ENCODE measurements around the gene ADAM19. TPM values are rescaled to one million over a fixed set of nuclear protein-coding genes. Genes with fewer than 3 reads are reported as not detected.

Gene ADAM19
- total RNA-seq, 1 experiment from 2014 or later: 4.9 TPM

DNA sequence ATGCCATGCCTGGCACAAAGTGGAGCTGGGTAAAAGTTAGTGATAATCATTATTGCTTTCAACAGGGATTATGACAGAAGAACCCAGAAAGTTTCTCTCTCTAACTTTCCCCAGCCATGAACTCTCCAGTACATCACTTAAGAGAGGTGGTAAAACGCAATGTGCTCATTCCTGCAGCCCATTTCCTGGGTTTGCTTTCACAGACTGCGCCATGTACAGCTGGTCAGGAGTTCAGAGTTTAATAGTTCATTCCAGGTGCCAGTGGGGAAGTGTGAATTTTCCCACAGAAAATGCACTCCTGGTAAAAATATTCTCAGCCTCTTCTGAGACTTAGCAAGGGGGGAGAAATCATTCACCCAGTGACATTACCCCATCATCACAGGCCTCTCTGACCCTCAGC lies 35.5 kb downstream of the ADAM19 start:
- H4K20me1 ChIP-seq (ENCODE audit: insufficient read depth, low read depth, low read length): peaks cover 3% of the 10 kb centered on the region; the same call in 1 of the 2 replicates
- no peak overlapping the region for H3K4me2 ChIP-seq (ENCODE audit: low read depth, low read length, poor library complexity, severe bottlenecking)
- no peaks in the 10 kb centered on the region for H3K79me2 ChIP-seq (ENCODE audit: low read length)
- H3K4me3 ChIP-seq (ENCODE audit: low read length): no peak overlapping the region
- no peak for DNase-seq
- H3K9ac ChIP-seq (ENCODE audit: low read length): no peak overlapping the region
- no peaks in the 10 kb centered on the region for H3K9me2 ChIP-seq (replicated peaks; ENCODE audit: insufficient read depth, low read length)
- H3K36me3 ChIP-seq (ENCODE audit: insufficient read depth, low read length): no peaks in the 10 kb centered on the region
- H2AFZ ChIP-seq (ENCODE audit: low read length): no peak overlapping the region
- no peaks in the 10 kb centered on the region for H3K27me3 ChIP-seq (ENCODE audit: low read length)
- H3K4me1 ChIP-seq (ENCODE audit: low read length): peaks cover 14% of the 10 kb centered on the region
- no peaks in the 10 kb centered on the region for H3K9me3 ChIP-seq (ENCODE audit: low read length)
- H3K27ac ChIP-seq (ENCODE audit: low read length): no peak overlapping the region

GRCh38 chr5:157539503-157540022 lies 36.0 kb downstream of the ADAM19 start:
- Histone ChIP-seq H3K4me1 (ENCODE audit: low read length) (peaks cover 14% of the 10 kb centered on the region), H3K27ac (ENCODE audit: low read length) (no peak overlapping the region), H4K20me1 (ENCODE audit: insufficient read depth, low read depth, low read length) (peaks cover 3% of the 10 kb centered on the region; the same call in 1 of the 2 replicates), H3K9me2 (replicated peaks; ENCODE audit: insufficient read depth, low read length) (no peaks in the 10 kb centered on the region), H3K27me3 (ENCODE audit: low read length) (no peaks in the 10 kb centered on the region), H3K9me3 (ENCODE audit: low read length) (no peaks in the 10 kb centered on the region), H3K36me3 (ENCODE audit: insufficient read depth, low read length) (no peaks in the 10 kb centered on the region), H3K4me3 (ENCODE audit: low read length) (no peak overlapping the region), H3K9ac (ENCODE audit: low read length) (no peak overlapping the region), H3K4me2 (ENCODE audit: low read depth, low read length, poor library complexity, severe bottlenecking) (no peak overlapping the region), H3K79me2 (ENCODE audit: low read length) (no peaks in the 10 kb centered on the region), H2AFZ (ENCODE audit: low read length) (no peak overlapping the region)
- DNase-seq: no peak

GRCh38 chr5:157538311-157538710 lies 37.3 kb downstream of the ADAM19 start:
- no peak overlapping the region for H3K27ac ChIP-seq (ENCODE audit: low read length)
- no peak for DNase-seq
- peaks cover 14% of the 10 kb centered on the region for H3K4me1 ChIP-seq (ENCODE audit: low read length)

GRCh38 chr5:157535042-157535865 lies 40.3 kb downstream of the ADAM19 start:
- no peak overlapping the region for H2AFZ ChIP-seq (ENCODE audit: low read length)
- no peak overlapping the region for H3K4me2 ChIP-seq (ENCODE audit: low read depth, low read length, poor library complexity, severe bottlenecking)
- no peak overlapping the region for H3K27ac ChIP-seq (ENCODE audit: low read length)
- H3K4me1 ChIP-seq (ENCODE audit: low read length): no peaks in the 10 kb centered on the region
- no peak overlapping the region for H3K4me3 ChIP-seq (ENCODE audit: low read length)
- H3K79me2 ChIP-seq (ENCODE audit: low read length): no peaks in the 10 kb centered on the region
- no peaks in the 10 kb centered on the region for H3K36me3 ChIP-seq (ENCODE audit: insufficient read depth, low read length)
- no peaks in the 10 kb centered on the region for H3K9me3 ChIP-seq (ENCODE audit: low read length)
- DNase-seq: no peak
- no peaks in the 10 kb centered on the region for H3K27me3 ChIP-seq (ENCODE audit: low read length)
- no peaks in the 10 kb centered on the region for H4K20me1 ChIP-seq (ENCODE audit: insufficient read depth, low read depth, low read length)
- no peak overlapping the region for H3K9ac ChIP-seq (ENCODE audit: low read length)
- H3K9me2 ChIP-seq (replicated peaks; ENCODE audit: insufficient read depth, low read length): no peaks in the 10 kb centered on the region

More at GRCh38 chr5:157538311-157538710, 37.3 kb downstream of the ADAM19 start:
- Histone ChIP-seq H3K79me2 (ENCODE audit: low read length) (no peaks in the 10 kb centered on the region), H3K27me3 (ENCODE audit: low read length) (no peaks in the 10 kb centered on the region), H3K9ac (ENCODE audit: low read length) (no peak overlapping the region), H2AFZ (ENCODE audit: low read length) (no peak overlapping the region), H3K9me3 (ENCODE audit: low read length) (no peaks in the 10 kb centered on the region), H3K4me2 (ENCODE audit: low read depth, low read length, poor library complexity, severe bottlenecking) (no peak overlapping the region), H3K4me3 (ENCODE audit: low read length) (no peak overlapping the region), H3K9me2 (replicated peaks; ENCODE audit: insufficient read depth, low read length) (no peaks in the 10 kb centered on the region), H3K36me3 (ENCODE audit: insufficient read depth, low read length) (no peaks in the 10 kb centered on the region), H4K20me1 (ENCODE audit: insufficient read depth, low read depth, low read length) (peaks cover 3% of the 10 kb centered on the region; the same call in 1 of the 2 replicates)

DNA sequence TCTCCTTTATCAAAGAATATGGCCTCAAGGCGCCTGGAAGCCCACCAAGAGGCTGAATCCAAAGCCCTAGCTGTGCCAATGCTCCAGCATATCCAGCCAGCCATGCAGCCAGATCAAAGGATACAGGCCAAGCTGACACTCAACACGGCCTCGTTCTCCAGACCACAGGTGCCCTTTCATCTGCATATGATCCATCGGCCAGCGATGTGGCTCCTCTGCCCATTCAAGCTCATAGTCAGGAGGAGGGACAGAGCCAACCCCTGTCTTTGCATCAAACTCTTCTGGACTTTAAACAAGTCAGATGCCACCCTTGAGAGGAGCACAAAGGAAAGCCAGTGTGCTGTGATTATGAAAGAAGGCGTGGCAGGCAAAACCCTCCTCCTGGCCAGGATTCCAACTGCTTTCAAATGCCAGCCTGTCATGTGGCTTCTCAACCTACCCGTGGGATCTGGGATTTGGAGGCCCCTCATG lies 42.5 kb downstream of the ADAM19 start:
- no peak overlapping the region for H3K27ac ChIP-seq (ENCODE audit: low read length)
- H3K4me1 ChIP-seq (ENCODE audit: low read length): no peaks in the 10 kb centered on the region
- H3K79me2 ChIP-seq (ENCODE audit: low read length): no peaks in the 10 kb centered on the region
- no peak overlapping the region for H3K9ac ChIP-seq (ENCODE audit: low read length)
- H4K20me1 ChIP-seq (ENCODE audit: insufficient read depth, low read depth, low read length): no peaks in the 10 kb centered on the region
- no peak overlapping the region for H2AFZ ChIP-seq (ENCODE audit: low read length)
- no peak overlapping the region for H3K4me3 ChIP-seq (ENCODE audit: low read length)
- no peaks in the 10 kb centered on the region for H3K9me2 ChIP-seq (replicated peaks; ENCODE audit: insufficient read depth, low read length)
- no peak for DNase-seq
- no peak overlapping the region for H3K4me2 ChIP-seq (ENCODE audit: low read depth, low read length, poor library complexity, severe bottlenecking)
- no peaks in the 10 kb centered on the region for H3K9me3 ChIP-seq (ENCODE audit: low read length)
- H3K27me3 ChIP-seq (ENCODE audit: low read length): no peaks in the 10 kb centered on the region
- no peaks in the 10 kb centered on the region for H3K36me3 ChIP-seq (ENCODE audit: insufficient read depth, low read length)

DNA sequence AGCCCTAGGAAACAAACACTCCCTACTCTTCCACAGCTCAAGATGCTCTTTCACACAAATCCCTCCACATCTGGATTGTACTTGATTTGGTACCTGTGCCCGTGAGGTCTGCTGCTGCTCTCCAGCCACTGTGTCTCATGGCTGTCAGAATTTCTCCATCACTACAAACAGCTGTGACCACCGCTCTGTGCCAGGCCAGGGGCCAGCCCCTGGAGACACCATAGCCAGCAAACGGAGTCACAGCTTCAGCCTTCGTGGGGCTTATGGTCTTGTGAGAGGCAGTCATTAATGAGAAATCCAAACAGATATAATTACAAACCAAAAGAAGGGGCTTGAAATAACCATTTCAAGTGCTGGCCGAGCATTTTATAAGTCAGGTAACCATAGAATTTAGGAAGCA lies 43.6 kb downstream of the ADAM19 start:
- Histone ChIP-seq H3K9ac (ENCODE audit: low read length) (no peak overlapping the region), H2AFZ (ENCODE audit: low read length) (no peak overlapping the region), H3K79me2 (ENCODE audit: low read length) (no peaks in the 10 kb centered on the region), H3K9me2 (replicated peaks; ENCODE audit: insufficient read depth, low read length) (no peaks in the 10 kb centered on the region), H3K27ac (ENCODE audit: low read length) (no peak overlapping the region), H3K9me3 (ENCODE audit: low read length) (no peaks in the 10 kb centered on the region), H3K27me3 (ENCODE audit: low read length) (no peaks in the 10 kb centered on the region), H3K4me3 (ENCODE audit: low read length) (no peak overlapping the region), H4K20me1 (ENCODE audit: insufficient read depth, low read depth, low read length) (no peaks in the 10 kb centered on the region), H3K36me3 (ENCODE audit: insufficient read depth, low read length) (no peaks in the 10 kb centered on the region), H3K4me2 (ENCODE audit: low read depth, low read length, poor library complexity, severe bottlenecking) (no peak overlapping the region), H3K4me1 (ENCODE audit: low read length) (no peaks in the 10 kb centered on the region)
- DNase-seq: no peak

GRCh38 chr5:157530226-157530972 lies 45.2 kb downstream of the ADAM19 start:
- no peaks in the 10 kb centered on the region for H3K79me2 ChIP-seq (ENCODE audit: low read length)
- no peaks in the 10 kb centered on the region for H4K20me1 ChIP-seq (ENCODE audit: insufficient read depth, low read depth, low read length)
- H3K36me3 ChIP-seq (ENCODE audit: insufficient read depth, low read length): no peaks in the 10 kb centered on the region
- H2AFZ ChIP-seq (ENCODE audit: low read length): no peak overlapping the region
- no peaks in the 10 kb centered on the region for H3K4me1 ChIP-seq (ENCODE audit: low read length)
- H3K9me2 ChIP-seq (replicated peaks; ENCODE audit: insufficient read depth, low read length): no peaks in the 10 kb centered on the region
- H3K27me3 ChIP-seq (ENCODE audit: low read length): no peaks in the 10 kb centered on the region
- no peaks in the 10 kb centered on the region for H3K9me3 ChIP-seq (ENCODE audit: low read length)
- no peak overlapping the region for H3K27ac ChIP-seq (ENCODE audit: low read length)
- no peak overlapping the region for H3K4me2 ChIP-seq (ENCODE audit: low read depth, low read length, poor library complexity, severe bottlenecking)
- H3K9ac ChIP-seq (ENCODE audit: low read length): no peak overlapping the region
- no peak for DNase-seq
- H3K4me3 ChIP-seq (ENCODE audit: low read length): no peak overlapping the region

DNA sequence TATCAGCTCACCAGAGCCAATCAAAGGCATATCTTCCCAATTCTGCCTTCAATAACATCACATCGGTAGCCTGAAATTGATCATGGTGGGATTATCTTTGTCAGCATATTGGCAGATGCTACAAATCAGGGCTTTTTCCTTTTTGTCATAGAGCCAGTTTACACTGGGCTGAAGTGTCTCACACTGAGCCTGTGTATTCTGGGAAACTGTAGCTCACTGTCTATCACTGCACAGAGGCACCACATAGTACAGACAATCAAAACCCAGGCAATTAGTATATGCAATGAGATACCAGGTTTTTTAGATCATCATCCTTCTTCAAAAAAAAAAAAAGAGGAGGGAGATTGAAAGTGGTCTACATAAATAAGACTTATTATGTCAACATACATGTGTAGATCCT lies 46.6 kb downstream of the ADAM19 start:
- no peak overlapping the region for H3K9ac ChIP-seq (ENCODE audit: low read length)
- H3K27ac ChIP-seq (ENCODE audit: low read length): no peak overlapping the region
- H3K36me3 ChIP-seq (ENCODE audit: insufficient read depth, low read length): no peaks in the 10 kb centered on the region

More for the DNA sequence above, 46.6 kb downstream of the ADAM19 start:
- H3K79me2 ChIP-seq (ENCODE audit: low read length): no peaks in the 10 kb centered on the region
- no peaks in the 10 kb centered on the region for H3K9me3 ChIP-seq (ENCODE audit: low read length)
- no peak overlapping the region for H2AFZ ChIP-seq (ENCODE audit: low read length)
- H3K4me3 ChIP-seq (ENCODE audit: low read length): no peak overlapping the region
- no peak overlapping the region for H3K4me2 ChIP-seq (ENCODE audit: low read depth, low read length, poor library complexity, severe bottlenecking)
- no peak for DNase-seq
- no peaks in the 10 kb centered on the region for H3K27me3 ChIP-seq (ENCODE audit: low read length)
- no peaks in the 10 kb centered on the region for H3K4me1 ChIP-seq (ENCODE audit: low read length)
- no peaks in the 10 kb centered on the region for H3K9me2 ChIP-seq (replicated peaks; ENCODE audit: insufficient read depth, low read length)
- no peaks in the 10 kb centered on the region for H4K20me1 ChIP-seq (ENCODE audit: insufficient read depth, low read depth, low read length)

Data from Karpas-422 (cell line).